GM12878 (cell line): Measurements from ENCODE around the gene CKS2. TPM values are rescaled to one million over a fixed set of nuclear protein-coding genes. Genes with fewer than 3 reads are reported as not detected.

ENCODE experiments used
- ATAC-seq: fragments of 200-7000 bp; cut with Tn5 transposase; 3 replicates; pipeline ENCODE4 v1.9.1; 2020; ENCODE audit warnings: mild to moderate bottlenecking, moderate library complexity
- BruUV-seq: library from RNA; stranded (reverse); fragments of 400-500 nt; replicated peaks from 2 replicates; lab custom pipeline; 2021; lab: Mats Ljungman, UMichigan
- CTCF ChIA-PET: fragments of 300-600 bp; sonication (Branson Sonifier 250); formaldehyde crosslinking; extraction: SDS; loops from one replicate; lab custom pipeline; 2021; ENCODE audit warnings: inconsistent platforms; lab: Yijun Ruan, JAX
- POLR2A ChIA-PET: fragments of 350-600 bp; formaldehyde crosslinking; extraction: SDS; loops from one replicate; lab custom pipeline; 2021; ENCODE audit warnings: inconsistent platforms; lab: Charles Lee
- RAD21 ChIA-PET: fragments of 300-600 bp; sonication (Branson Sonifier 250); formaldehyde crosslinking; loops from one replicate; lab custom pipeline; 2023; ENCODE audit warnings: antibody characterized with exemption; ENCODE audit not compliant: unreplicated experiment; lab: Charles Lee
- SMC1A ChIA-PET: fragments of 300-600 bp; sonication (Branson Sonifier 250); formaldehyde crosslinking; loops from one replicate; lab custom pipeline; 2023; ENCODE audit not compliant: unreplicated experiment, uncharacterized antibody; lab: Charles Lee
- DNase-seq: peaks from one replicate; pipeline ENCODE4 v3.0.0-alpha.2; 2011; ENCODE audit warnings: low read depth, low spot score
- FAIRE-seq: peaks from 3 replicates; lab custom pipeline; 2011; peaks lifted over from hg19 to GRCh38; lab: Jason Lieb, UNC
- H2AFZ ChIP-seq: 2 replicates; pipeline ENCODE4 v1.6.0; 2011; ENCODE audit warnings: low read depth, low read length, control low read depth; ENCODE audit not compliant: control insufficient read depth
- H3K27ac ChIP-seq: 2 replicates; pipeline ENCODE4 v1.5.1; 2011; ENCODE audit warnings: control low read depth; ENCODE audit not compliant: control insufficient read depth, insufficient read depth
- H3K27me3 ChIP-seq, 2 experiments: replicated peaks in 1 of 2; 2 replicates each; pipeline versions ENCODE4 v1.6.0 to v1.6.1; 2011; ENCODE audit warnings: low read length in 1 of 2; ENCODE audit not compliant: control insufficient read depth in 2 of 2, insufficient read depth in 2 of 2
- H3K36me3 ChIP-seq, 2 experiments: 2 replicates each; pipeline ENCODE4 v1.5.1; 2011; ENCODE audit warnings: low read length in 1 of 2; ENCODE audit not compliant: control insufficient read depth in 2 of 2, insufficient read depth in 2 of 2
- H3K4me1 ChIP-seq: 2 replicates; pipeline ENCODE4 v1.6.1; 2011; ENCODE audit warnings: mild to moderate bottlenecking, low read length, moderate library complexity, mixed read lengths; ENCODE audit not compliant: control insufficient read depth, insufficient read depth
- H3K4me2 ChIP-seq: 2 replicates; pipeline ENCODE4 v1.6.0; 2011; ENCODE audit warnings: control low read depth; ENCODE audit not compliant: control insufficient read depth, insufficient read depth
- H3K4me3 ChIP-seq: fragments of 200-600 bp; sonication (generic); 2 replicates; pipeline ENCODE4 v1.5.1; 2016
- H3K79me2 ChIP-seq: 2 replicates; pipeline ENCODE4 v1.6.0; 2011; ENCODE audit warnings: low read length; ENCODE audit not compliant: control insufficient read depth, insufficient read depth
- H3K9ac ChIP-seq: 2 replicates; pipeline ENCODE4 v1.8.0; 2011; ENCODE audit warnings: low read length, control low read depth, mixed read lengths; ENCODE audit not compliant: control insufficient read depth, insufficient read depth
- H3K9me3 ChIP-seq: replicated peaks from 3 replicates; pipeline ENCODE4 v1.5.1; 2011; ENCODE audit warnings: mild to moderate bottlenecking, low read length; ENCODE audit not compliant: control insufficient read depth, insufficient read depth
- H4K20me1 ChIP-seq: 2 replicates; pipeline ENCODE4 v1.6.0; 2011; ENCODE audit not compliant: control insufficient read depth, insufficient read depth
- CBX5 ChIP-seq: sonication (generic); IDR thresholded peaks from 2 replicates; pipeline ENCODE4 v1.6.1; 2016; ENCODE audit warnings: low read depth, moderate library complexity, mild to moderate bottlenecking, inconsistent platforms
- EP300 ChIP-seq, 2 experiments: fragments of 150-350 bp in 1 of 2; IDR thresholded peaks; 2 replicates each; pipeline ENCODE4 v1.6.1; 2011 to 2012; ENCODE audit warnings: low read depth in 2 of 2, low read length in 2 of 2, borderline replicate concordance in 1 of 2, improper control_type of control experiment in 1 of 2, inconsistent platforms in 1 of 2; ENCODE audit not compliant: control insufficient read depth in 1 of 2
- JUND ChIP-seq: IDR thresholded peaks from 2 replicates; pipeline ENCODE4 v1.6.1; 2012; ENCODE audit warnings: low read depth, mild to moderate bottlenecking, low read length, improper control_type of control experiment, moderate library complexity
- POLR2AphosphoS5 ChIP-seq: IDR thresholded peaks from 2 replicates; pipeline ENCODE4 v1.6.1; 2011; ENCODE audit warnings: mild to moderate bottlenecking, low read length, inconsistent platforms
- POU2F2 ChIP-seq: IDR thresholded peaks from 3 replicates; pipeline ENCODE4 v1.6.1; 2011; ENCODE audit warnings: low read depth, mild to moderate bottlenecking, low read length, borderline replicate concordance
- SMC3 ChIP-seq: IDR thresholded peaks from 2 replicates; pipeline ENCODE4 v1.6.1; 2011; ENCODE audit warnings: low read length, improper control_type of control experiment, borderline replicate concordance
- SUZ12 ChIP-seq: fragments of 200-600 bp; sonication (generic); IDR thresholded peaks from one replicate; pipeline ENCODE4 v1.6.1; 2018; ENCODE audit warnings: antibody characterized with exemption, mild to moderate bottlenecking; ENCODE audit not compliant: unreplicated experiment
- WRNIP1 ChIP-seq: IDR thresholded peaks from 2 replicates; pipeline ENCODE4 v1.6.1; 2011; ENCODE audit warnings: low read depth, low read length, improper control_type of control experiment, borderline replicate concordance
- WGBS: methylation state at CpG from one replicate; pipeline ENCODE4 v1.1.6; 2016; ENCODE audit warnings: low lambda C conversion rate; ENCODE audit not compliant: insufficient replicate concordance, insufficient coverage; ENCODE audit errors: missing lambda C conversion rate; 5-methylcytosine and 5-hydroxymethylcytosine counted together
- in situ Hi-C: fragments of 300-500 bp; cut with MboI; formaldehyde crosslinking; loops from 9 replicates; pipeline ENCODE4 v1.14.3; 2018; ENCODE audit warnings: mixed read lengths
- intact Hi-C: fragments of 100-400 bp; cut with micrococcal nuclease; formaldehyde crosslinking; loops from one replicate; pipeline ENCODE4 v1.14.2; 2022; ENCODE audit not compliant: unreplicated experiment
- polyA plus RNA-seq, 11 experiments: library from polyadenylated mRNA; depleted of rRNA in 4 of 11; unstranded in 6 of 11; stranded (reverse) in 5 of 11; fragments of >200 nt; fragmentation: Nextera tagmentation in 4 of 11; fragmentation: Illumina TruSeq in 1 of 11; extraction: Ambion mirVana in 4 of 11; extraction: Trizol in 1 of 11; gene quantifications; 1 replicate in 1 of 11; 2 replicates in 10 of 11; pipeline versions ENCODE4 v1.2.1 to v1.2.3, GENCODE V29; 2011 to 2016; ENCODE audit warnings: inconsistent platforms in 2 of 11, missing spikeins in 2 of 11, low read depth in 1 of 11
- total RNA-seq, 4 experiments: library from RNA; depleted of rRNA in 3 of 4; stranded (reverse); fragments of >200 nt in 3 of 4; fragmentation: Illumina TruSeq in 1 of 4; extraction: Trizol in 1 of 4; gene quantifications; 2 replicates each; pipeline versions ENCODE4 v1.2.1 to v1.2.3, GENCODE V29; 2013 to 2021
- TF ChIP-seq, protein P1 (sequence below): fragments of 450-650 bp; IDR thresholded peaks from 2 replicates; pipeline ENCODE4 v1.6.1; 2017; ENCODE audit warnings: mild to moderate bottlenecking, low read depth, inconsistent platforms; ENCODE audit not compliant: poor library complexity, severe bottlenecking
- TF ChIP-seq, protein P2 (sequence below): fragments of 450-650 bp; formaldehyde crosslinking; IDR thresholded peaks from 2 replicates; pipeline ENCODE4 v1.4.0; 2020; ENCODE audit warnings: mild to moderate bottlenecking, moderate library complexity
- TF ChIP-seq, protein P3 (sequence below): fragments of 450-650 bp; IDR thresholded peaks from 2 replicates; pipeline ENCODE4 v1.6.1; 2016; ENCODE audit warnings: mild to moderate bottlenecking

CKS2 gene
- total and polyA plus RNA-seq, 10 of the 15 experiments (the other 5 are each of a cell fraction or from before 2014, with no cell fraction given), result 172 to 1,251 (median 503) TPM

DNA sequence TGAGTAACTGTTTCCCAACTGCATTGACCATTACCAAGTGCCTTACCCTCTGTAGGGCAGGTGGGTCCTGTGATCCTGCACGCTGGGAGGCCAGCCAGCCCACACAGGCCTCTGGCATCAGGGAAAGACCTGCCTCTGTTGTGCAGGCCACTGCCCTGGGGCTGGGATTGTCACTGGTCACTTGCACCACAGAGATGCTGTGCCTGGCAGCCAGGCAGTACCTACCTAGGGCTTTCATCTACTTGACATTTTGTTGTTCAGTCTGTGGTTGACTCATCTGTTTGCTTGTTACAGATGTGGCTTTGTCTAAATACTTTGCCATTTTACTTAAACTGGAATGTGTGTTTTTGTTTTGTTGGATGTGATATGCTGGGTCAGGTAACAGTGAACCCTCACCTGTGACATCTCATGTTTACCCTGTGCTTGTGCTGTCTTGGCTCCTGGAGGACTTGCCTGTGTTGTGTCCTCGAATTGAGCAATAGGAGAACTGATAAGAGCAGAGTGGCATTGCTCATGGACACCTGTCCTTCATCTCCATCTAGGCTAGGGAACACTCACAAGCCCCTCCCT lies 40.1 kb downstream of the CKS2 start (continued):
- no peak for TF ChIP-seq SMC3
- TF ChIP-seq WRNIP1, result no peak
- TF ChIP-seq, all 136 proteins: peak for 0

DNA sequence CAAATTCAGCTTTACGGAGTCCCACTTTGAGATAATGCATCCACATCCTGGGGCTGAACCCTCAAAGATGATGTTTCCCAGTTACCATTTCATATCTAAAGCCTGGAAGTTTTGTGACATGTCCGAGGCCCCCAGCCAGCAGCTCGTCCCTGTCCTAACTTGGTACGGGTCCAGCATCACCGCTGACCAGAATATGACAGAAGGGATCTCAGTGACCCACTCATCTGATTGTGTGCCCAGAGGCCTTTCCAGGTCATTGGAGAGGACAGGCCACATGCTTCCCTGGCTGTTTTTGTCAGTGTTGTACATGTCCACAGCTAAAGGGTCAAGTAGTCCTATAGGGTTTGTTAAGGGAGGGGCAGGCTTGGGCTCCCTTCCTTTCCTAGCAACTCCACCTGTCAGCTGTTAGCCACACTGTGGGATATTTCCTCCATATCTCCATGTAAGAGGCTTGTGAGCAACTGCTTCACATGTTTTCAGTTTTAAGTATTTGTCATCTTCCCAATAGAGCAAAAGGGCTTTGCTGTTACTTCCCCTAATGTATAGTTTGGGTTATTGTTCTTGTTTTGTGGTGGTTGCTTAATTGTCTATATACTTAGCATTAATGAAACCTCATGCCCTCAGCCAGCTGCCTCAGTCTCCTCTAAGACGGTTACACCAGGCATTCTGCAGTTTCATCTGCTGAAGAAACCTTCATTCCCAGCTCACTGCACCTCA lies 40.7 kb downstream of the CKS2 start:
- Histone ChIP-seq H3K4me1 (peaks cover 10% of the 10 kb centered on the region), H3K27me3 (no peaks in the 10 kb centered on the region), H3K27ac (no peak overlapping the region), H4K20me1 (no peaks in the 10 kb centered on the region), H3K9me3 (no peaks in the 10 kb centered on the region), H3K4me2 (no peak overlapping the region), H3K9ac (no peak overlapping the region; the same call in 1 of the 2 replicates), H2AFZ (no peak overlapping the region), H3K4me3 (no peak overlapping the region), H3K36me3 (peaks cover 42 to 43% of the 10 kb centered on the region in 2 experiments), H3K79me2 (no peaks in the 10 kb centered on the region)
- ChIA-PET RAD21 (interaction anchor here (0.9 kb wide), 1 partner anchor 31 kb away, joined by 4 read pairs; no protein-coding TSS in a partner anchor), POLR2A (no interaction called here), SMC1A (interaction anchor here (1.5 kb wide), 1 partner anchor 12 kb away, joined by 4 read pairs; no protein-coding TSS in a partner anchor), CTCF (no interaction called here)
- intact Hi-C loops, result no loop called here
- 96% methylated on average over 6 of the region's 6 CpGs for WGBS
- no TSS peak for BruUV-seq
- in situ Hi-C loops, result no loop called here
- DNase-seq (no peak), FAIRE-seq (no peak), ATAC-seq (no peak)
- TF ChIP-seq EP300 (IDR thresholded peaks at IDR 0.05; ENCODE audit: borderline replicate concordance in 1 of 2, control insufficient read depth in 1 of 2, low read depth in 2 of 2, low read length in 2 of 2), result no peak
- TF ChIP-seq JUND, result no peak
- TF ChIP-seq, protein P1, sequence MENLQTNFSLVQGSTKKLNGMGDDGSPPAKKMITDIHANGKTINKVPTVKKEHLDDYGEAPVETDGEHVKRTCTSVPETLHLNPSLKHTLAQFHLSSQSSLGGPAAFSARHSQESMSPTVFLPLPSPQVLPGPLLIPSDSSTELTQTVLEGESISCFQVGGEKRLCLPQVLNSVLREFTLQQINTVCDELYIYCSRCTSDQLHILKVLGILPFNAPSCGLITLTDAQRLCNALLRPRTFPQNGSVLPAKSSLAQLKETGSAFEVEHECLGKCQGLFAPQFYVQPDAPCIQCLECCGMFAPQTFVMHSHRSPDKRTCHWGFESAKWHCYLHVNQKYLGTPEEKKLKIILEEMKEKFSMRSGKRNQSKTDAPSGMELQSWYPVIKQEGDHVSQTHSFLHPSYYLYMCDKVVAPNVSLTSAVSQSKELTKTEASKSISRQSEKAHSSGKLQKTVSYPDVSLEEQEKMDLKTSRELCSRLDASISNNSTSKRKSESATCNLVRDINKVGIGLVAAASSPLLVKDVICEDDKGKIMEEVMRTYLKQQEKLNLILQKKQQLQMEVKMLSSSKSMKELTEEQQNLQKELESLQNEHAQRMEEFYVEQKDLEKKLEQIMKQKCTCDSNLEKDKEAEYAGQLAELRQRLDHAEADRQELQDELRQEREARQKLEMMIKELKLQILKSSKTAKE, result no peak
- no peak for TF ChIP-seq SUZ12
- TF ChIP-seq, protein P2, sequence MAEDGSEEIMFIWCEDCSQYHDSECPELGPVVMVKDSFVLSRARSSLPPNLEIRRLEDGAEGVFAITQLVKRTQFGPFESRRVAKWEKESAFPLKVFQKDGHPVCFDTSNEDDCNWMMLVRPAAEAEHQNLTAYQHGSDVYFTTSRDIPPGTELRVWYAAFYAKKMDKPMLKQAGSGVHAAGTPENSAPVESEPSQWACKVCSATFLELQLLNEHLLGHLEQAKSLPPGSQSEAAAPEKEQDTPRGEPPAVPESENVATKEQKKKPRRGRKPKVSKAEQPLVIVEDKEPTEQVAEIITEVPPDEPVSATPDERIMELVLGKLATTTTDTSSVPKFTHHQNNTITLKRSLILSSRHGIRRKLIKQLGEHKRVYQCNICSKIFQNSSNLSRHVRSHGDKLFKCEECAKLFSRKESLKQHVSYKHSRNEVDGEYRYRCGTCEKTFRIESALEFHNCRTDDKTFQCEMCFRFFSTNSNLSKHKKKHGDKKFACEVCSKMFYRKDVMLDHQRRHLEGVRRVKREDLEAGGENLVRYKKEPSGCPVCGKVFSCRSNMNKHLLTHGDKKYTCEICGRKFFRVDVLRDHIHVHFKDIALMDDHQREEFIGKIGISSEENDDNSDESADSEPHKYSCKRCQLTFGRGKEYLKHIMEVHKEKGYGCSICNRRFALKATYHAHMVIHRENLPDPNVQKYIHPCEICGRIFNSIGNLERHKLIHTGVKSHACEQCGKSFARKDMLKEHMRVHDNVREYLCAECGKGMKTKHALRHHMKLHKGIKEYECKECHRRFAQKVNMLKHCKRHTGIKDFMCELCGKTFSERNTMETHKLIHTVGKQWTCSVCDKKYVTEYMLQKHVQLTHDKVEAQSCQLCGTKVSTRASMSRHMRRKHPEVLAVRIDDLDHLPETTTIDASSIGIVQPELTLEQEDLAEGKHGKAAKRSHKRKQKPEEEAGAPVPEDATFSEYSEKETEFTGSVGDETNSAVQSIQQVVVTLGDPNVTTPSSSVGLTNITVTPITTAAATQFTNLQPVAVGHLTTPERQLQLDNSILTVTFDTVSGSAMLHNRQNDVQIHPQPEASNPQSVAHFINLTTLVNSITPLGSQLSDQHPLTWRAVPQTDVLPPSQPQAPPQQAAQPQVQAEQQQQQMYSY (CRISPR knock-in tag), result no peak
- TF ChIP-seq, protein P3, sequence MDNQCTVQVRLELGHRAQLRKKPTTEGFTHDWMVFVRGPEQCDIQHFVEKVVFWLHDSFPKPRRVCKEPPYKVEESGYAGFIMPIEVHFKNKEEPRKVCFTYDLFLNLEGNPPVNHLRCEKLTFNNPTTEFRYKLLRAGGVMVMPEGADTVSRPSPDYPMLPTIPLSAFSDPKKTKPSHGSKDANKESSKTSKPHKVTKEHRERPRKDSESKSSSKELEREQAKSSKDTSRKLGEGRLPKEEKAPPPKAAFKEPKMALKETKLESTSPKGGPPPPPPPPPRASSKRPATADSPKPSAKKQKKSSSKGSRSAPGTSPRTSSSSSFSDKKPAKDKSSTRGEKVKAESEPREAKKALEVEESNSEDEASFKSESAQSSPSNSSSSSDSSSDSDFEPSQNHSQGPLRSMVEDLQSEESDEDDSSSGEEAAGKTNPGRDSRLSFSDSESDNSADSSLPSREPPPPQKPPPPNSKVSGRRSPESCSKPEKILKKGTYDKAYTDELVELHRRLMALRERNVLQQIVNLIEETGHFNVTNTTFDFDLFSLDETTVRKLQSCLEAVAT, result no peak
- no peak for TF ChIP-seq POU2F2
- no peak for TF ChIP-seq CBX5
- no peak for TF ChIP-seq POLR2AphosphoS5
